Osteoblast (primary cell): ENCODE measurements around the gene SMIM13. TPM values are rescaled to one million over a fixed set of nuclear protein-coding genes. Genes with fewer than 3 reads are reported as not detected.

ENCODE experiments used
- DNase-seq: peaks from one replicate; pipeline ENCODE4 v3.0.0; 2011; ENCODE audit warnings: low spot score, mixed read lengths; ENCODE audit not compliant: insufficient read length; ENCODE audit errors: missing footprints
- H2AFZ ChIP-seq: 2 replicates; pipeline ENCODE4 v1.6.0; 2011; ENCODE audit warnings: mild to moderate bottlenecking, low read length
- H3K27ac ChIP-seq: 2 replicates; pipeline ENCODE4 v1.5.1; 2011; ENCODE audit warnings: mild to moderate bottlenecking, low read depth, low read length, moderate library complexity
- H3K27me3 ChIP-seq: 2 replicates; pipeline ENCODE4 v1.6.0; 2012; ENCODE audit warnings: mild to moderate bottlenecking, control low read depth, inconsistent platforms, low read length, moderate library complexity; ENCODE audit not compliant: insufficient read depth
- H3K36me3 ChIP-seq: 2 replicates; pipeline ENCODE4 v1.5.1; 2011; ENCODE audit warnings: mild to moderate bottlenecking, low read length, control low read depth, moderate library complexity; ENCODE audit not compliant: insufficient read depth
- H3K4me1 ChIP-seq: 2 replicates; pipeline ENCODE4 v1.5.1; 2011; ENCODE audit warnings: mild to moderate bottlenecking, low read length, control low read depth, moderate library complexity; ENCODE audit not compliant: insufficient read depth
- H3K4me2 ChIP-seq: 2 replicates; pipeline ENCODE4 v1.6.0; 2011; ENCODE audit warnings: mild to moderate bottlenecking, low read length; ENCODE audit not compliant: insufficient read depth
- H3K4me3 ChIP-seq: fragments of 200-600 bp; sonication (generic); 3 replicates; pipeline ENCODE4 v1.5.1; 2012; ENCODE audit warnings: mild to moderate bottlenecking, low read length, inconsistent platforms; ENCODE audit not compliant: insufficient read depth
- H3K79me2 ChIP-seq: 2 replicates; pipeline ENCODE4 v1.6.0; 2012; ENCODE audit warnings: mild to moderate bottlenecking, low read length, control low read depth, inconsistent platforms; ENCODE audit not compliant: insufficient read depth
- H3K9me3 ChIP-seq: 2 replicates; pipeline ENCODE4 v1.5.1; 2011; ENCODE audit warnings: low read depth, low read length, control low read depth
- H4K20me1 ChIP-seq: 2 replicates; pipeline ENCODE4 v1.6.0; 2012; ENCODE audit warnings: mild to moderate bottlenecking, low read length, control low read depth; ENCODE audit not compliant: insufficient read depth
- CTCF ChIP-seq: IDR thresholded peaks from 2 replicates; pipeline ENCODE4 v1.5.1; 2011; ENCODE audit warnings: mild to moderate bottlenecking, low read depth, low read length, moderate library complexity; ENCODE audit errors: extremely low read depth
- small RNA-seq: library from RNA; depleted of rRNA; stranded (forward); fragments of <200 nt; gene quantifications from one replicate; pipeline ENCODE3, GENCODE V24; 2012
- total RNA-seq: library from RNA; depleted of rRNA; stranded (reverse); fragments of >200 nt; gene quantifications from 2 replicates; pipeline ENCODE4 v1.2.3, GENCODE V29; 2012

Gene SMIM13
- total RNA-seq, 1 donor, result 8.3 TPM

DNA sequence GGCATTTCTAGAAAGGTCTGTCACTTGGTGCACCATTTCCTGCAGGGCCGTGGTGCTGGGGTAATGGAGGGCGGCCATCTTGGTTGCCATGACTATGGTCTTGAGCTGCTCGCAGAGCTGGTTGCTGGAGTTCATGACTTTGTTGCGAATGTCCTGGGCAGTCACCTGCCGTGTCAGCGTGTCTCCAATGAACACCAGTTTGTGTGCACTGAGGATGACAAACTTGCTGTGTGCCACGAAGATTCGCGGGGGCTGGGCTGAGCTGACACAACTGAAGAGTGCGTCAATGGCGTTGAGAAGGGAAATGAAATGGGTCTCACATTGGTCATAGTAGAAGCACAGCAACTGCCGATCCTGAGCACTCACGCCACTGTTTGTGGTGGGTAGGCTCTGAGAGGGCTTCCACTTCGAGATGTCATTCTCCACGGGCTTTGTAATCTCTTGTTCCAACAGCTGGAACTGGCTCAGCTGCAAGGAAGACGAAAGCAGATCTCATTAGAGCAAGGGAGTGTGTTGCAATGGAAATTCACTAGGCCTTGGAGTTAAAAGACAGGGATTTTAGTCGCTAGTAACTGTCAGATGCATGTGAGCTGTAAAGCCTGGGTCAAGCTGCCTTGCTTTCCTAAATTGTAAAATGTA, 91.7 kb downstream of the SMIM13 start:
- no peak for DNase-seq
- peaks cover 10% of the 10 kb centered on the region for H3K4me1 ChIP-seq
- peaks cover 4% of the 10 kb centered on the region for H3K79me2 ChIP-seq
- no peak overlapping the region for H3K4me2 ChIP-seq
- no peak for TF ChIP-seq CTCF
- H3K36me3 ChIP-seq, result peaks cover 69% of the 10 kb centered on the region
- H4K20me1 ChIP-seq, result no peaks in the 10 kb centered on the region
- no peaks in the 10 kb centered on the region for H3K9me3 ChIP-seq
- H3K27me3 ChIP-seq, result no peaks in the 10 kb centered on the region
- H3K27ac ChIP-seq, result no peak overlapping the region
- H3K4me3 ChIP-seq, result no peak overlapping the region
- no peak overlapping the region for H2AFZ ChIP-seq

DNA sequence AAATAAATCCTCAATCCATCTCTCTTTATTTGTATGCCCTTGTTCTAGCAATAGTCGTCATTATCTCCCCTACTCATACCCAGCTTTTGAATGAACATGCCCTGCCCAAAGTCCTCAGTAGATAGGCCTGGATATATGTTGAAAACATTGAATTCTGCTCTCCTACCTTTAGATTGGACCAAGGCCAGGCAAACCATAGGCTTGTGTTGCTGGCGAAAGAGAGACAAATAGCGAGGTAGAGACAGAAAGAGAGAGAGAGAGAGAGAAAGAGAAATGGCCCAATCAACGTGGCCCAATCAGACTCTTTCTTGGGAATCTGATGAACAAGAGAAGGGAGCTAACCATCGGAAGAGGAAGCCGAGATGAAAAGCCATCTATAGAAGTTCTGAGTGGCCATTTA, 93.7 kb downstream of the SMIM13 start:
- no peak for TF ChIP-seq CTCF
- Histone ChIP-seq H3K4me1 (peaks cover 10% of the 10 kb centered on the region), H4K20me1 (no peaks in the 10 kb centered on the region), H3K27me3 (no peaks in the 10 kb centered on the region), H3K36me3 (peaks cover 86% of the 10 kb centered on the region), H3K4me3 (no peak overlapping the region), H3K79me2 (peaks cover 6% of the 10 kb centered on the region), H3K4me2 (no peak overlapping the region), H2AFZ (no peak overlapping the region), H3K9me3 (no peaks in the 10 kb centered on the region), H3K27ac (peak overlapping the region; percentile 26)
- DNase-seq, result no peak

Small RNA genes lying within 50 kb of the gene (small RNA-seq; reads per million reads assigned to genes)
- gene AL136139.1, result not detected

Other genes starting within 250 kb of the SMIM13 start
- not detected in 2 replicates for gene GCM2, start 211.8 kb upstream of the SMIM13 start, total RNA-seq
- gene SYCP2L, start 206.8 kb upstream of the SMIM13 start, total RNA-seq, result 0.36 TPM in 1 of 2 replicates, not detected in the other
- gene ELOVL2, start 49.5 kb upstream of the SMIM13 start, total RNA-seq, result under 0.01 and 0.29 TPM in 2 replicates
- gene ERVFRD-1, start 17.9 kb downstream of the SMIM13 start, total RNA-seq, result not detected in 2 replicates
- gene NEDD9, start 138.8 kb downstream of the SMIM13 start, total RNA-seq, result 23.0 and 32.9 TPM in 2 replicates